Measurements from ENCODE around the gene AGRP.

- no peak for TF ChIP-seq CTCF (optimal IDR thresholded peaks at IDR 0.05 in 1 of 3, IDR thresholded peaks at IDR 0.05 in 1 of 3, conservative IDR thresholded peaks at IDR 0.05 in 1 of 3; ENCODE audit: extremely low read depth in 1 of 3, insufficient read depth in 2 of 3, low read length in 3 of 3)
- TF ChIP-seq EZH2 (IDR thresholded peaks at IDR 0.05; ENCODE audit: low read length): no peak
These were observed 40.1 kb downstream of the AGRP start for GRCh38 chr16:67443265-67443664.

Data from keratinocyte (primary cell).